ENCODE data around the gene AOX1.
"Not testable (repeated sequence)": the region's sequence is repeated elsewhere in the genome, so short reads cannot be mapped to it uniquely, and the experiment has no call there.

Gene AOX1

DNA sequence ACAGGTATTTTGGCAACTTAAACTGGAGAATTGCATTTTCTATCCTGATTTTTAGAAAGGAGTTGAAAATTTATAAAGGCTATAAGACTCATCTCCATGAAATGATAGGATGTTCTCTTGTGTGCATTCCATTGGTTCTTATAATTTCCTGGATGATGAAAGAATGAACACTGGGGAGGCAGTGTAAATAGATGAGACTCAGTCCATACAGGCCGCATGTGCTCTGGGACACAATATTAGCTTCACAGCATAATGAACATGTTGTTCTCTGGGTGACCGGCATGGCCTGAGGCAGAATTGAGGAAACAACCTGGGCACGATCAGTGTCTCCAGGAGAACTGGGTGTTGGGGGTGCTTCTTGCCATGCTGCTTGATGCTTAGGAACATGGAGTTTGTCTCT is 38.8 kb downstream of the AOX1 start:
- FAIRE-seq (no peak), DNase-seq (ENCODE audit: extremely low spot score, insufficient read length, low read depth) (no peak)

DNA sequence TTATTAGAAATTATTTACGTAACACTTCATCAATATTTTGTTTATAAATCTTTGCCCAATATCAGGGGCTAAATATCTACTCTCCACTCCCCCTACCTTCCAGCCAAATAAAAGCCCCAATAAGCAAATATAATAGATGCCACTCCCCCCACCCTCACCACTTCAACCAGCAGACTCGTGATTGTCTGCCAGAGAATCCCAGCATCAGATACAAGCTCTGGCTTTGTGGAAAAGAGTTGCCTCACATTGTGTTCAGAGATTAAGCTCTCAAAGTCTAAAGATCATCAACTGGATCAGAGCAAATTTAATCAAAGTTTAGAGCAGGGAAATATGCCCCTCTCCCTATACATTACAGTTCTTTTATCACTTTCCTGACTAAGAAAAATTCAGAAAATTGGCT is 39.5 kb downstream of the AOX1 start:
- no peak for FAIRE-seq
- DNase-seq (ENCODE audit: extremely low spot score, insufficient read length, low read depth), result no peak

DNA sequence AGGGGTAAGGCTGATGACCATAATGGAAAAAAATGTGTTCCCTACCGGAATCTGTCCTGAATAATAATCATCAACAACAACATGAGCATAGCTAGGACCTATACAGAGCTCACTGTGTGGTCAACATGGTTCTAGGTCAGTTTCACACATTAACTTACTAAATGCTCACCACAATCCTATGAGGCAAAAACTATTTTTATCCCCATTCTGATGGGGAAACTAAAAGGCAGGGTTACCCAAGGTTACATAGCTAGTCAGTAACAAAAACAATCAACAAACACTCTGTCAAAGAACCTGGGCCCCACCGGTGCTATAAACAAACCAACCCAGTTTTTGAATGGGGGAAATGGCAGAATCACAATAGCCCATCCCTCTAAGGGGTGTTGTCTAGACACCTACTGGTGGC is 40.1 kb downstream of the AOX1 start:
- DNase-seq (ENCODE audit: extremely low spot score, insufficient read length, low read depth) (no peak), FAIRE-seq (no peak)

DNA sequence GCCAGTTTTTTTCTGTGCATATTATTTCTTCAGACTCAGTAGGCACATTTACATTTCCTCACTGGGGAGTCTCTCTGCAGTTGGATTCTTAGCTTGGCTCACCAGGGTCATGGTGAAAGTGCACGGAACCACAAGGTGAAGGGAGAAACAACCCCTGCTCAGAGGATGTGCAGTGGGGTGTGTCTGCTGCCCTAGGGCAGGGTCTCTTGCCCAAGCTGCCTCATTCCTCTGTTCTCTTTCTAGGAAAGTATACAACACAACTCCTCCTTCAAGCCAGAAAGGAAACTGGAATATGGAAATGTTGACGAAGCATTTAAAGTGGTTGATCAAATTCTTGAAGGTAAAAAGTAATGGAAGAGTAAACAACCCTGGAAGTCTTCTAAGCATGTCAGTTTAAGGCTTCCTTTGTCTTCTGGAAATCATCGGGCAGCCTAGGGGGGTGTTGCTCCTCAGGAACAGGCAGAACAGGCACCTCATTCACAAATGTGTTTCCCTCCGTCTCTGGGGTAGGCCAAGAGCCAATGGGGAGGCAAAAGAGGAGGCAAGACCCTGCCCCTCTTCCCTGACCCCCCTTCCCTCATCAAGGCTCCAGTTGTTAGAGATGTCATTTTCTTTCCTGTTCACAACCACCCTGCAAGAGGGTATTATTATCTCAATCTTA is 41.4 kb downstream of the AOX1 start:
- DNase-seq (ENCODE audit: extremely low spot score, insufficient read length, low read depth), result no peak
- FAIRE-seq, result no peak

DNA sequence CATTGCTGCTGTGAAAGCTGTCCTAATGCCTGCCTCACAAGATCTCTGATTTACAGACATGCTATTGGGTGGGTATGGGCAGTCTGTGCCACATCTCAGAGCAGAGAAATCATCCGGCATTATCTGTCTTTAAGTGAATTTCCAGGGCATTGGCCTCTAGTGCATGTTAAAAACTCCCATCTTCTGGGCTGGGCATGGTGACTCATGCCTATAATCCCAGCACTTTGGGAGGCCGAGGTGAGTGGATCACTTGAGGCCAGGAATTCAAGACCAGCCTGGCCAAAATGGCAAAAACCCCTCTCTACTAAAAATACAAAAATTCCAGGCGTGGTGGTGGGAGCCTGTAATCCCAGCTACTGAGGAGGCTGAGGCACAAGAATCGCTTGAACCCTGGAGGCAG is 42.6 kb downstream of the AOX1 start:
- DNase-seq (ENCODE audit: extremely low spot score, insufficient read length, low read depth), result not testable (repeated sequence)

DNA sequence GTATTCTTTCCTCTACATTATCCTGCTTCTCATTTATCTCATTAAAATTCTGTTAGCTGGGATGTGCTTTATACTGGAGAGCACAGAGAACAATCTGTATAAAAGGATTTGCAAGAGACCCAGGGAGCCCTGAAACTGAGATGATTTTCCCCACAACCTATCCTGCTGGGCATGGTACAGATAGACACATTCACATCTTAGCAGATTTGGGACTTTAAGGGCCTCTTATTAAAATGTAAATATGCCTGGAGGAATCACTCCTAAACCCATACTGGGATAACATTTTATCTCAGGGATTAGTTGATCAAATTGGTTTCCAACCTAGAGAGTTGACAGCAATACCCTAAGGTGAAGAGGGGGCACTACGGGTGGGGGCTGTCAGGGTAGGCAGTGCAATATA is 45.5 kb downstream of the AOX1 start:
- no peak for DNase-seq (ENCODE audit: extremely low spot score, insufficient read length, low read depth)
- no peak for FAIRE-seq

More for the DNA sequence above, 42.6 kb downstream of the AOX1 start:
- not testable (repeated sequence) for FAIRE-seq

DNA sequence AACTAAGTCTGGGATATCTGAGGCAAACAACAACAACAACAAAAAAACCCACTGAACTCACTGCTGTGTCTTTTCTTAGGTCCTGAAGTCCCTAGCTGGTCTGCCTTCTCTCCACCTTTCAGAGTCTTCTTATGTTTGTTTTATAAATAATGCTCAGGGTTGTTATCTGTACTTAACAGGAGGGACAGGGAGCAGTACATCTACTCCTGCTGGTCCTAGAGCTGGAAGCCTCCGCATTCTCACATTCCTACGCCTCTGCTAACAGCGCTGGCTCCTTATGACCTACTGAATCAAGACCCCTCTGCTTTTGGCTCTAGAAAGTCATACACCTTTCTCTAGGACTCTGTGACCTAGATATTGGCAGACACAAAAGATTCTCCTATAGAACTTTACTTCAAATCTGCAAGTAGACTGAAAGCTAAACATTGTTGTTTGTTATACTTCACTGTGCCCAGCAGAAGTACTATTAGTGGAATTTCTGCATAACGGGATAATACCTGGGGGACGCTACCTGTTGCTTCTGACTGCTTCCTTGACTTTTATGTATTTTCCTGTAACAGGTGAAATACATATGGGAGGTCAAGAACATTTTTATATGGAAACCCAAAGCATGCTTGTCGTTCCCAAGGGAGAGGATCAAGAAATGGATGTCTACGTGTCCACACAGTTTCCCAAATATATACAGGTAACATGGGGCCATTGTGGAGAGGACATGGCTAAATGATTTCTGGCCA is 48.6 kb downstream of the AOX1 start:
- DNase-seq (ENCODE audit: extremely low spot score, insufficient read length, low read depth) (no peak), FAIRE-seq (no peak)

DNA sequence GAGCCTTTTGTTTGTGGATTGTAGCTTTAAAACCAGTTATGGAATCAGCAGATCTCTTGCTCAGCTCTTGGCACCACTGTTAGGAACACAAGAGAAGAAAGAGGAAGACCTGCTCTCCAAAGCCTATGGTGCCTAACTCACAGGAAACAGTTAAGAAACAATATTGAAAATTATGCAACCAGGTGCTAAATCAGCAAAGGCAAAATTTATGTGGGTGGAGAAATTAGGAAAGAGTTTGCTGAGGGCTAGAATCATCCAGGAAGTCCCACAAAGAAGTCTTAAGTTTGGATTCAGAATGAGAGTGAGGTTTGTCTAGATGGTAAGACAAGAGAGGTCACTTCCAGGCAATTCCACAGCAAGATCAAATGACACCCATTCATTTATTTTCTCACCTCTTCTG is 49.4 kb downstream of the AOX1 start:
- DNase-seq (ENCODE audit: extremely low spot score, insufficient read length, low read depth) (no peak), FAIRE-seq (no peak)

DNA sequence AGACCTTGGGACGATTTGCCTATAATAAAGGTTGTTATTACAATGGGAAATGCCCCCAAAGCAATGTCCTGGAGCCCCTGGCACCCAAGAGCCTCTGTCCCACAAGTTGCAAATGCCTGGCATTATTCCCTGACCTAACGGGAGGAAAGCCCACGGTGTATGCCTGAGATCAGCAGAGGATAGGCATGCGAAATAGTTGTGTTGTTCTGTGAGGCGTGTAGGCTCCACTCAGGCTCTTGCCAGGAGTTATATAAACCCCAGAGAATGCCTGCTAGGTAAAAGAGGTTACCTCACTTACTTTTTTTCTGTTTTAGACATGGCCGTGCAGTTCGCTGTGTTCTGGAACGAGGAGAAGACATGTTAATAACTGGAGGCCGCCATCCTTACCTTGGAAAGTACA is 52.1 kb downstream of the AOX1 start:
- no peak for FAIRE-seq
- DNase-seq (ENCODE audit: extremely low spot score, insufficient read length, low read depth), result no peak

DNA sequence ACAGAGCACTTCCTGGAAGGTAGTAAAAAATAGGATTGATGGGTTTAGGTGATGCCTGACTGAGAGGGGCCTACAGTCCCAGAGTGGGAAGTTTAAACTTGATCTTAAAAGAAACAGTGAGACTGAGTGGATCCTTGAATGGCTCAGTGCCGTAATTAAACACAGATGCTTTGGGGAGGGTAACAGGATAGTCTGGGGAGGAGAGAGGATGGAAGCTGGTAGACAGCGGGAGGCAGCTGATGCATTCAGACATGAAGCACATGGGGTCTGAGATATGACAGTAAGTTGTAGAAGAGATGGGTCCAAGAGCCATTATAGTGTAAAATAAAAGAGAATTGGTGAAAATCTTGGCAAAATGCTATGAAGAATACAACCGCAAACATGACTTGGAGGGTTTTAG is 54.4 kb downstream of the AOX1 start:
- no peak for DNase-seq (ENCODE audit: extremely low spot score, insufficient read length, low read depth)
- no peak for FAIRE-seq

DNA sequence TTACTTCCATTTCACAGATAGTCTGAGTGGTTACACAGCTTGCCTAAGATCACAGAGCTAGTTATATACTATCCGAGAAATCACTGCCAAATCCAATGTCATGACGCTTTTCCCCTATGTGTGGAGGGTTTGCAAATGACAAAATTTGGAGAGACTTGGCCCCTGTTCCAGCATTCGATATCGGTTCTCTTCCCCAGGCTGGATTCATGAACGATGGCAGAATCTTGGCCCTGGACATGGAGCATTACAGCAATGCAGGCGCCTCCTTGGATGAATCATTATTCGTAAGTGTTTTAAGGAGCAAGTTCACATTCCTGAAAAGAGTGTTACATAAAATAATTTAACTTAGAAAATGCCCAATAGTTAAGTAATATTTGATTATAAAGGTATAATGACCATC is 55.1 kb downstream of the AOX1 start:
- FAIRE-seq (no peak), DNase-seq (ENCODE audit: extremely low spot score, insufficient read length, low read depth) (no peak)

DNA sequence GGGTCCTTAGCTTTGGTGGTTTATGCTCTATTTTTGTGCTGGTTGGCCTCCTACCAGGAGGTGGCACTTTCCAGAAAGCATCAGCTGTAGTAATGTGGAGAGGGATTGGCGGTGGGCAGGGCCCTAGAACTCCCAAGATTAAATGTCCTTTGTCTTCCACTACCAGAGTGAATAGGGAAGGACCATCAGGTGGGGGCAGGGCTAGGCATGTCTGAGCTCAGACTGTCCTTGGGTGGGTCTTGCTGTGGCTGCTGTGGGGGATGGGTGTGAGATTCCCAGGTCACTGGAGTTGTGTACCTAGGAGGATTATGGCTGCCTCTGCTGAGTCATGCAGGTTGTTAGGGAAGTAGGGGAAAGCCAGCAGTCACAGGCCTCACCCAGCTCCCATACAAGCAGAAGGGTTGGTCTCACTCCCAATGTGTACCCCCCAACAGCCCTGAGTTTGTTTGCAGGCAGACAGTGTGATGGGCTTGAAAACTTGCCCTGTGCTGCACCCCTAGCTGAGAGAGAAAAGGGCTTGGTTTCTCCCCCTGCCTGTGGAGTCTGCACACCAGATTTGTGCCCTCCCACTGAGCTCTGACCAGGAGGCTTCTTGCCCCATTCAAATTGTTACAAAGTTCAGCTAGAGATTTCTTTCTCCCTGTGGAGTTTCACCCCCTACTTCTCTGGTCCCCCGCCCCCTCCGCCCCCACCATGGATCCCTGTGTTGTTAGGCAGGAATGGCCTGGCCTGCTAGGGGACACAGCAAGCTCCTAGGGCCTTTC is 62.9 kb downstream of the AOX1 start:
- not testable (repeated sequence) for DNase-seq (ENCODE audit: extremely low spot score, insufficient read length, low read depth); FAIRE-seq

DNA sequence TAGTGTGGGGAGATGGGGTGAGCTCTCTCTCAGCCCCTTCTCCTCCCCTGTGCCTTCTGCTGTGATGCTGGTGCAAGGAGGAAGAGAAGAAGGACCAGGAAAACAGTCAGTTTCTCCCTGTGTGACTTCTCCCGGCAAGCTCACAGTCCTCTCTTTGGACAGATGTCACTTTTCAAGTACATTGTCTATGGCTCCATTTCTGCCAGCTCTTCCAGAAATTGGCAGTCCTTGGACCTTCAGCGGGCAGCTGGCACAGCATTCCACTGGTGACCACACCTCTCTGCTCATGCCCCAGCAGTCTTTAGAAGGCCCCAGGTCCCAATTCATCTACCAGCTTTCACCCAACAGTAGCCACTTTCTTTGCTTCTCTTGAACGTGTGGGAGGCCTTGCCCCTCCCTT is 63.9 kb downstream of the AOX1 start:
- FAIRE-seq, result no peak

DNA sequence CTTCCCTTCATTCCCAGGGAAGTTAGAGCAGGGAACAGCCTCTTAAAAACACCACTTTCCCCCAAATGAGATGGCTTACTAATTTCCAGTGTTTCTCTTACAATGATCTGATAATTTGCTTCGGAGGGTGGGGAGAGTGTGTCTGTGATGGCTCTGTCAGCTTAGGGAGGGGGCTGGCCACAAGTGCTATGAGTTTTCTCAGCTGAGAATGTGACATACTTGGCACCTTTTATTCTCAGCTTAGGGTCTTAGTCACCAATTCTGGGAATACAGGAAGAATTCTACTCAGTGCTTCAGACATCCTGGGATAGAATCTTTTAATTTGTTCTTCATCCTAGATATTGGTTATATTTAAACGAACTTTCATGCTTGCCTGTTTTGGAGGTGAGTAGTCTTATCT is 64.4 kb downstream of the AOX1 start:
- FAIRE-seq (no peak), DNase-seq (ENCODE audit: extremely low spot score, insufficient read length, low read depth) (no peak)

More for the DNA sequence above, 63.9 kb downstream of the AOX1 start:
- no peak for DNase-seq (ENCODE audit: extremely low spot score, insufficient read length, low read depth)

DNA sequence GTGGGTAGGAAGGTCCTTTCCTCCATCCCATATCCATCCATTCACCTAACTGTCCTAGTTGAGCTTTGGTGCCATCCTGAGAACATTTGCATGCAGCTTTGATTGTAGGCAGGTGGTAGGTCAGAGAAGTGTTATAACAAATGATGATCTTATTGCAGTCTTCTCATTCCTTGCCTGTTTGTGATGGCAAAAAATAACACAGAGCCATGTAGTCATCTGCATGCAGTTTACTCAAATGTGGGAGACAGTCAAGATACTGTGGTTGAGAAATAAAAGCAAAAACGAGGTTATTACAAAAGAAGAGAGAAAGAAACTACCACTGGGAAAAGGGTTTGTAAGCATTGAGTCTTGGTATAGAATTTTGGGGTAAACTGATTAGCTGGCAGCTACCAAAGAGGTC is 66.3 kb downstream of the AOX1 start:
- no peak for DNase-seq (ENCODE audit: extremely low spot score, insufficient read length, low read depth)
- FAIRE-seq, result no peak

DNA sequence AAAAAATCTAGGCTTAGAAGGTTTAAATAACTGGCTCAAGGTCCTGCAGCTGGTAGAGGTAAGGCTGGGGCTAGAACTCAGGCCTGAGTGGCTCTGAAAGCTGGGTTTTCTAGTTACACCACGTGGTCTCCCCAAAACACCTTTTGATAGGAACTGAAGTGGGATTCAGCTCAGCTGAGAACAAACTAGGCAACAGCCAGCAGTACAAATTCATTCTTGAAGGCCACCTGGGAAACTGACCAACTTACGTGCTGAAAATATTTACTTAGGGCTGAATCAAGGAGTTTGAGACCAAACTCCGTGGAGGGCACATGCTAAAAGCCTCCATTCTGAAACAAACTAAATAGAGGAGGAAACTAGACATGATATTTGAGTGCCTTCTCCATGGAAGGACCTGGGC is 67.2 kb downstream of the AOX1 start:
- FAIRE-seq (no peak), DNase-seq (ENCODE audit: extremely low spot score, insufficient read length, low read depth) (no peak)

DNA sequence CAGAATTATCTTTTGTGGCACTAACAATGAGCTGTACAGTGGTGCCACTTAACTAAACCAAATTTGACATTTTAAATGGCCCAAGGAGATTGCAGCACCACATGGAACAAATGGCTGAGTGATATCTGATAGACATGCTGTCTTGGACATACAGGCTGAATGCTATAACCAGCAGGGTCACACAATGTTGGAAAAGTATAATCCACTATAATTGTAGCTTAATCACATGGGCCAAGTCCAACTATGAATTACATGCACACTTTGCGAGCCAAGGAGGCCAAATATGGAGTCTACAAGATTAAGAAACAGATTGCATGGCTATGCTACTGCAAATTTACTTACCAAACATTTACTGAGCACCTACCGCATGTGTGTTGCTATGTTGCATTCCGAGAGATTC is 69.0 kb downstream of the AOX1 start:
- FAIRE-seq, result no peak
- no peak for DNase-seq (ENCODE audit: extremely low spot score, insufficient read length, low read depth)

DNA sequence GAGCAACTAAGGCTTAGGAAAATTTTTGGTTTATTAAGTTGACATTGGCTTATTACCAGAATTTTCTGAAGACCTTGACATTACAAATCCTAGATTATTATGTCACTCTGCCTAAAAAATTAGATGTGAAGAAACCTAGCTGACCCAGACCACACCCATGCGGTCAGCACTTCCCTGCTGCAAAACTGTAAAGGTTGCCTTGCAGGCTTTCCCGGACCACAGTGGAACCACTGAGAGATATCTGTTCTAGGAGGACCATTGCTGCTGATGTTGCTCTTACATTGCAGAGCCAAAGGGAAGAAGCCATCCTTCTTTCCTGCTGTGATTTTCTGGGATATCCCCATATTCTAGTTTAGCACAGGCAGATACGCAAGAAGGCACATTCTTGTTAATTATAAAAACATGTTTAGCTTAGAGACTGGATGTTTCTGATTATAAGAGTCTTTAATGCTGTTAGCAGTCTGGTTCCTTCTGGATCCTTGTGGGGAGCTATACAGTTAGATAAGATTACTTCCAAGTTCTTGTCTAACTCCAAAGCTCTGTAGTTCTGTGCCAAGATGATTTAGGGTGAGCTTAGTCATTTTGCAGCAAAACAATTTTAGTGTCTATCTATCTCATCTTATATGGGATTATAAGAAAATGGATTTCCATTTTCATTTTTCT is 70.2 kb downstream of the AOX1 start:
- DNase-seq (ENCODE audit: extremely low spot score, insufficient read length, low read depth), result no peak

DNA sequence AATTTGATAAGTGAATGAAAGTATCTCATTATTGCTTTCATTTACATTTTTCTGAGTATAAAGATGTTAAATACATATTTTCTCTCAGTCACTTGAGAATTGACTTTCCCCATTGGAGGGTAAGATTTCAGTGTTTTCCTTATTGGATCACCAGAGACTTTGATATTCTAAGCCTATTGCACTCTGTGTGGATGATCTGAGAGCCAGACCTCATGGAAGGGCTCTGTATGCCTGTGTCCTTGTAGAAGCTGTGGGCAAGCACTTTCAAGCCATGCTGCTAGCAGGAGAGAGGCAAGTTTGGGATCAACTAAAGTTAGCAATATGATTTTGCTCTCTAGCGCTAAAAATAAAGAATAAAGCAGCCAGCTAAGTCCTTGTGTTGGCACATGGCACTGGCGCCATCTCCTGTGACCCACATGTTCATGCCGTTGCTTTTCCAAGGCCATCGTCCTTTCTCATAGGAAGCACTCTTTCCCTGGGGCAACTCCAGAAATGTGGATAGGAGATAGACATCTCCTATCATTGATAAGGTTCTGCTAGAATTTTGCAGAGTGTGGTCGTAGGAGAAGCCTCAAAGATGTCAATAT is 72.6 kb downstream of the AOX1 start:
- no peak for DNase-seq (ENCODE audit: extremely low spot score, insufficient read length, low read depth)

More for the DNA sequence above, 70.2 kb downstream of the AOX1 start:
- no peak for FAIRE-seq

DNA sequence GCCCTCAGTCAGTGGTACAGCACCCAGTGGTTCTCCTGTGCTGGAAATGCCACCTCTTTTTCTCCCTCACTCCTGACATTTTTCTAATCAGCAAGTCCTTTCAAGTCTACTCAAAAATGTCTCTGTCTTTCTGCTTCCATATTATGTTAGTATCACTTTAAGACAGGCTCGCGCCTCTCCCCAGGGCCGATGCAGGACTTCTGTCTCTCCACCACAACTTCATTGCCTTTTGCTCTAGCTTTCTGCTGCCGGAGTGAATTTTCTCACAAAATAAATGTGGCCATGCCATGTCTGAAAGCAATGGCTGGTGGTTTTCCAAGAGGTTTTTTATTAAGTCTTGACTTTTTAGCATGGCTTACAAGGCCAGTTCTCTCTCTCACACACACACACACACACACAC is 73.6 kb downstream of the AOX1 start:
- no peak for DNase-seq (ENCODE audit: extremely low spot score, insufficient read length, low read depth)
- no peak for FAIRE-seq

More for the DNA sequence above, 72.6 kb downstream of the AOX1 start:
- no peak for FAIRE-seq
